H9 (cell line): ENCODE measurements around the gene KLHL2. TPM values are rescaled to one million over a fixed set of nuclear protein-coding genes. Genes with fewer than 3 reads are reported as not detected.

Source experiments
- DNase-seq: peaks from one replicate; pipeline ENCODE4 v3.0.0-alpha.2; 2017
- H2AFZ ChIP-seq: one replicate; pipeline ENCODE4 v1.6.1; 2013; ENCODE audit warnings: mild to moderate bottlenecking, low read length, control low read depth, moderate library complexity
- H2AK5ac ChIP-seq: 2 replicates; pipeline ENCODE4 v1.6.1; 2013; ENCODE audit warnings: low read length, control low read depth, mixed read lengths; ENCODE audit not compliant: insufficient read length
- H2BK120ac ChIP-seq: one replicate; pipeline ENCODE4 v1.6.1; 2013; ENCODE audit warnings: low read depth, mild to moderate bottlenecking, low read length, control low read depth, inconsistent platforms; ENCODE audit not compliant: poor library complexity, severe bottlenecking
- H2BK12ac ChIP-seq: 2 replicates; pipeline ENCODE4 v1.6.1; 2013; ENCODE audit warnings: low read length, control low read depth, mixed read lengths, low read depth; ENCODE audit not compliant: insufficient read length
- H2BK15ac ChIP-seq: 2 replicates; pipeline ENCODE4 v1.6.1; 2013; ENCODE audit warnings: low read depth, low read length, control low read depth
- H2BK20ac ChIP-seq: one replicate; pipeline ENCODE4 v1.6.1; 2013; ENCODE audit warnings: low read depth, mild to moderate bottlenecking, low read length, control low read depth, inconsistent platforms; ENCODE audit not compliant: poor library complexity, severe bottlenecking
- H2BK5ac ChIP-seq: 2 replicates; pipeline ENCODE4 v1.6.1; 2013; ENCODE audit warnings: low read length, control low read depth, mixed read lengths; ENCODE audit not compliant: insufficient read length
- H3K14ac ChIP-seq: 2 replicates; pipeline ENCODE4 v1.6.1; 2013; ENCODE audit warnings: low read length, control low read depth; ENCODE audit not compliant: insufficient read depth
- H3K18ac ChIP-seq: 2 replicates; pipeline ENCODE4 v1.6.1; 2013; ENCODE audit warnings: low read depth, mild to moderate bottlenecking, mixed read lengths, low read length, control low read depth; ENCODE audit not compliant: insufficient read length
- H3K23ac ChIP-seq: 2 replicates; pipeline ENCODE4 v1.6.1; 2013; ENCODE audit warnings: low read length, control low read depth, mixed read lengths, low read depth; ENCODE audit not compliant: insufficient read length
- H3K23me2 ChIP-seq: 2 replicates; pipeline ENCODE4 v1.6.1; 2013; ENCODE audit warnings: low read depth, mild to moderate bottlenecking, mixed read lengths, low read length, control low read depth; ENCODE audit not compliant: insufficient read length, poor library complexity, severe bottlenecking
- H3K27ac ChIP-seq: 2 replicates; pipeline ENCODE4 v1.5.1; 2013; ENCODE audit warnings: low read length, control low read depth, mixed read lengths, low read depth; ENCODE audit not compliant: insufficient read length
- H3K27me3 ChIP-seq: 2 replicates; pipeline ENCODE4 v1.6.1; 2013; ENCODE audit warnings: low read length, control low read depth, inconsistent platforms; ENCODE audit not compliant: insufficient read depth
- H3K4ac ChIP-seq: 2 replicates; pipeline ENCODE4 v1.6.1; 2013; ENCODE audit warnings: low read depth, mild to moderate bottlenecking, control low read depth, inconsistent platforms, low read length, moderate library complexity
- H3K4me1 ChIP-seq: 2 replicates; pipeline ENCODE4 v1.6.1; 2013; ENCODE audit warnings: low read length, control low read depth, inconsistent platforms; ENCODE audit not compliant: insufficient read depth
- H3K4me2 ChIP-seq: 2 replicates; pipeline ENCODE4 v1.6.1; 2013; ENCODE audit warnings: low read length, control low read depth, mixed read lengths; ENCODE audit not compliant: insufficient read length, insufficient read depth
- H3K56ac ChIP-seq: 2 replicates; pipeline ENCODE4 v1.6.1; 2013; ENCODE audit warnings: low read depth, mild to moderate bottlenecking, mixed read lengths, low read length, control low read depth; ENCODE audit not compliant: insufficient read length
- H3K79me1 ChIP-seq: 2 replicates; pipeline ENCODE4 v1.6.1; 2013; ENCODE audit warnings: low read depth, mild to moderate bottlenecking, moderate library complexity, low read length, control low read depth, inconsistent platforms; ENCODE audit not compliant: insufficient read depth, poor library complexity, severe bottlenecking
- H3K79me2 ChIP-seq: 2 replicates; pipeline ENCODE4 v1.6.1; 2013; ENCODE audit warnings: low read length, control low read depth, inconsistent platforms; ENCODE audit not compliant: insufficient read depth
- H3K9ac ChIP-seq: 2 replicates; pipeline ENCODE4 v1.6.1; 2013; ENCODE audit warnings: low read length, control low read depth, mixed read lengths; ENCODE audit not compliant: insufficient read length; ENCODE audit errors: extremely low read depth
- H3K9me3 ChIP-seq: one replicate; pipeline ENCODE4 v1.6.1; 2013; ENCODE audit warnings: low read depth, low read length, inconsistent platforms; ENCODE audit not compliant: control insufficient read depth
- H3T11ph ChIP-seq: one replicate; pipeline ENCODE4 v1.6.1; 2013; ENCODE audit warnings: mild to moderate bottlenecking, low read length, control low read depth, inconsistent platforms
- H4K20me1 ChIP-seq: one replicate; pipeline ENCODE4 v1.6.1; 2013; ENCODE audit not compliant: control insufficient read depth, insufficient read length, insufficient read depth
- H4K5ac ChIP-seq: 2 replicates; pipeline ENCODE4 v1.6.1; 2013; ENCODE audit warnings: low read depth, mild to moderate bottlenecking, mixed read lengths, low read length, control low read depth; ENCODE audit not compliant: insufficient read length
- H4K8ac ChIP-seq: replicated peaks from 2 replicates; pipeline ENCODE4 v1.6.1; 2013; ENCODE audit warnings: low read length, control low read depth, mixed read lengths, low read depth; ENCODE audit not compliant: insufficient read length
- H4K91ac ChIP-seq: 2 replicates; pipeline ENCODE4 v1.6.1; 2013; ENCODE audit warnings: low read depth, mild to moderate bottlenecking, moderate library complexity, mixed read lengths, low read length, control low read depth; ENCODE audit not compliant: insufficient read length
- H3K27ac Mint-ChIP-seq, 3 experiments: 2 replicates in 2 of 3; 3 replicates in 1 of 3; pipeline ENCODE4 v1.8.0; 2020 to 2021; ENCODE audit warnings: mixed read lengths in 3 of 3, mild to moderate bottlenecking in 1 of 3, moderate library complexity in 1 of 3
- H3K27me3 Mint-ChIP-seq: 2 replicates; pipeline ENCODE4 v1.8.0; 2021; ENCODE audit warnings: low read depth, mild to moderate bottlenecking, moderate library complexity, mixed read lengths
- H3K36me3 Mint-ChIP-seq, 3 experiments: 2 replicates in 2 of 3; 3 replicates in 1 of 3; pipeline ENCODE4 v1.8.0; 2020 to 2021; ENCODE audit warnings: low read depth in 3 of 3, mixed read lengths in 3 of 3; ENCODE audit not compliant: insufficient read depth in 1 of 3
- H3K4me1 Mint-ChIP-seq, 2 experiments: 2 replicates each; pipeline ENCODE4 v1.8.0; 2020; ENCODE audit warnings: mixed read lengths in 2 of 2
- H3K4me3 Mint-ChIP-seq, 2 experiments: 2 replicates in 1 of 2; 3 replicates in 1 of 2; pipeline ENCODE4 v1.8.0; 2020 to 2021; ENCODE audit warnings: mild to moderate bottlenecking in 2 of 2, mixed read lengths in 2 of 2, moderate library complexity in 1 of 2
- H3K9me3 Mint-ChIP-seq, 2 experiments: 2 replicates in 1 of 2; 3 replicates in 1 of 2; pipeline ENCODE4 v1.8.0; 2020; ENCODE audit warnings: mild to moderate bottlenecking in 2 of 2, mixed read lengths in 2 of 2, moderate library complexity in 1 of 2
- WGBS: extraction: QIAGEN DNeasy Blood & Tissue Kit; methylation state at CpG from one replicate; pipeline ENCODE4 v1.1.7; 2013; ENCODE audit warnings: missing lambda C conversion rate, low lambda C conversion rate, mixed read lengths; ENCODE audit not compliant: insufficient read length; ENCODE audit errors: extremely low coverage; 5-methylcytosine and 5-hydroxymethylcytosine counted together
- total RNA-seq: library from RNA; stranded (reverse); gene quantifications from 2 replicates; pipeline ENCODE4 v1.2.1, GENCODE V29; 2021
- TF ChIP-seq, protein P1 (sequence below): fragments of 200-600 bp; sonication (generic); conservative IDR thresholded peaks from 3 replicates; pipeline ENCODE4 v1.8.0; 2021; ENCODE audit warnings: antibody characterized with exemption, mild to moderate bottlenecking

Gene KLHL2
- total RNA-seq, 1 experiment from 2014 or later: 14.3 TPM

DNA sequence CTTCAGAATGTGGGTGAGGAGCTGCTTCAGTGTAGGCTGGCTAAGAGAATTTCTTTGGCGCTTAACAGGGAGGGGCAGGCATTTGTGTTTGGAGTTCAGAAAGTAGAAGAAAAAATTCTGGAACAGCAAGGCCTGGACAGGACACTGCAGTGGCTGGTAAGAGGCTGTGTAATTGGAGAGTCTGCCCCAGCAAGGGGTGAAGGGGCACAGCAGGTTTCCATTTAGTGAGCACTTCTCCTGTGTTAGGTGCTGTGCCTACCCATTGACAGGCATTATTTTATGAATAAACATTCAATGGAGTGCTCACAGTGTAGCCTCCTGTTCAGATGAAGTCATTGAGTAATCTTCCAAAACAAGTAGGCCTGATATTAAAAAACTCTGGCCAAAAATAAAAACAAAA is 160.8 kb downstream of the KLHL2 start:
- peaks cover 7 to 12% of the 10 kb centered on the region in 2 experiments for H3K4me1 Mint-ChIP-seq
- H3K27ac Mint-ChIP-seq: peak overlapping the region in 2 of 3 experiments; percentile 7 to 12; a peak in 1 of 7 replicates
- H3K79me2 ChIP-seq: no peaks in the 10 kb centered on the region

More for the DNA sequence above, 160.8 kb downstream of the KLHL2 start:
- Histone ChIP-seq H3K9ac (no peak overlapping the region), H2AFZ (no peak overlapping the region), H4K5ac (no peak overlapping the region), H3K18ac (no peak overlapping the region), H3K23me2 (no peaks in the 10 kb centered on the region), H2BK5ac (no peak overlapping the region), H4K91ac (no peak overlapping the region), H4K20me1 (no peaks in the 10 kb centered on the region), H3K4me1 (peaks cover 14% of the 10 kb centered on the region), H3K14ac (no peak overlapping the region), H2BK120ac (no peak overlapping the region), H2BK12ac (no peak overlapping the region), H3K23ac (no peak overlapping the region), H3K79me1 (no peaks in the 10 kb centered on the region), H3K4me2 (no peak overlapping the region), H3K27ac (no peak overlapping the region), H2BK20ac (no peak overlapping the region), H4K8ac (no peak overlapping the region), H3K56ac (no peak overlapping the region), H3K4ac (no peak overlapping the region), H2AK5ac (no peak overlapping the region), H3T11ph (no peak overlapping the region), H3K27me3 (no peaks in the 10 kb centered on the region), H2BK15ac (no peak overlapping the region), H3K9me3 (no peaks in the 10 kb centered on the region)
- Mint-ChIP-seq H3K27me3 (no peaks in the 10 kb centered on the region), H3K4me3 (0 out of 5 replicates have a peak overlapping the region, but pooled peaks of 1 of the 2 experiments have one; percentile 25), H3K9me3 (no peaks in the 10 kb centered on the region), H3K36me3 (no peaks in the 10 kb centered on the region)
- TF ChIP-seq, protein P1, sequence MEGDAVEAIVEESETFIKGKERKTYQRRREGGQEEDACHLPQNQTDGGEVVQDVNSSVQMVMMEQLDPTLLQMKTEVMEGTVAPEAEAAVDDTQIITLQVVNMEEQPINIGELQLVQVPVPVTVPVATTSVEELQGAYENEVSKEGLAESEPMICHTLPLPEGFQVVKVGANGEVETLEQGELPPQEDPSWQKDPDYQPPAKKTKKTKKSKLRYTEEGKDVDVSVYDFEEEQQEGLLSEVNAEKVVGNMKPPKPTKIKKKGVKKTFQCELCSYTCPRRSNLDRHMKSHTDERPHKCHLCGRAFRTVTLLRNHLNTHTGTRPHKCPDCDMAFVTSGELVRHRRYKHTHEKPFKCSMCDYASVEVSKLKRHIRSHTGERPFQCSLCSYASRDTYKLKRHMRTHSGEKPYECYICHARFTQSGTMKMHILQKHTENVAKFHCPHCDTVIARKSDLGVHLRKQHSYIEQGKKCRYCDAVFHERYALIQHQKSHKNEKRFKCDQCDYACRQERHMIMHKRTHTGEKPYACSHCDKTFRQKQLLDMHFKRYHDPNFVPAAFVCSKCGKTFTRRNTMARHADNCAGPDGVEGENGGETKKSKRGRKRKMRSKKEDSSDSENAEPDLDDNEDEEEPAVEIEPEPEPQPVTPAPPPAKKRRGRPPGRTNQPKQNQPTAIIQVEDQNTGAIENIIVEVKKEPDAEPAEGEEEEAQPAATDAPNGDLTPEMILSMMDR: no peak
- no peak for DNase-seq
- WGBS: no CpG with 5 or more reads among the region's 1 CpG
